CD8-positive, alpha-beta memory T cell (primary cell): ENCODE results near the gene IMPDH1. TPM values are rescaled to one million over a fixed set of nuclear protein-coding genes. Genes with fewer than 3 reads are reported as not detected.
A peak's percentile ranks its signal among the peaks of the same experiment; 100 is the strongest.

Experiments used
- CTCF ChIA-PET: fragments of 350-600 bp; sonication (Branson Sonifier 250); formaldehyde crosslinking; loops from one replicate; lab custom pipeline; 2021; ENCODE audit warnings: antibody characterized with exemption; lab: Charles Lee
- POLR2A ChIA-PET: fragments of 350-600 bp; sonication (Branson Sonifier 250); formaldehyde crosslinking; loops from one replicate; lab custom pipeline; 2021; ENCODE audit warnings: antibody characterized with exemption; lab: Charles Lee
- DNase-seq, 5 donors: peaks; one replicate each; pipeline versions ENCODE4 v3.0.0 to v3.0.0-alpha.2; 2020 to 2022; ENCODE audit warnings: mixed read lengths in 1 of 5
- H3K27ac ChIP-seq: one replicate; pipeline ENCODE4 v1.7.0; 2013; ENCODE audit warnings: low read depth, mild to moderate bottlenecking, low read length, moderate library complexity
- H3K27me3 ChIP-seq: 2 replicates; pipeline ENCODE4 v1.7.0; 2013; ENCODE audit warnings: low read length, mild to moderate bottlenecking; ENCODE audit not compliant: insufficient read depth, poor library complexity, severe bottlenecking
- H3K36me3 ChIP-seq: 2 replicates; pipeline ENCODE4 v1.7.0; 2013; ENCODE audit warnings: mild to moderate bottlenecking, low read length, moderate library complexity; ENCODE audit not compliant: insufficient read depth
- H3K4me1 ChIP-seq: 2 replicates; pipeline ENCODE4 v1.7.0; 2013; ENCODE audit warnings: mild to moderate bottlenecking, low read length, moderate library complexity; ENCODE audit not compliant: insufficient read depth
- H3K4me3 ChIP-seq: 2 replicates; pipeline ENCODE4 v1.7.0; 2013; ENCODE audit warnings: mild to moderate bottlenecking, low read length
- H3K9me3 ChIP-seq: 2 replicates; pipeline ENCODE4 v1.7.0; 2013; ENCODE audit warnings: mild to moderate bottlenecking, low read length
- H3K27ac Mint-ChIP-seq, 8 donors: one replicate each; pipeline ENCODE4 v1.8.0; 2020 to 2021; ENCODE audit warnings: mixed read lengths in 8 of 8, mild to moderate bottlenecking in 6 of 8, inconsistent platforms in 3 of 8, moderate library complexity in 3 of 8
- H3K27me3 Mint-ChIP-seq, 2 donors: one replicate each; pipeline ENCODE4 v1.8.0; 2020 to 2021; ENCODE audit warnings: mixed read lengths in 2 of 2, mild to moderate bottlenecking in 1 of 2, moderate library complexity in 1 of 2
- H3K36me3 Mint-ChIP-seq, 3 donors: one replicate each; pipeline ENCODE4 v1.8.0; 2020 to 2021; ENCODE audit warnings: mixed read lengths in 3 of 3, inconsistent platforms in 1 of 3, mild to moderate bottlenecking in 1 of 3
- H3K4me1 Mint-ChIP-seq, 3 donors: one replicate each; pipeline ENCODE4 v1.8.0; 2020 to 2021; ENCODE audit warnings: mixed read lengths in 3 of 3, inconsistent platforms in 1 of 3, mild to moderate bottlenecking in 1 of 3
- H3K4me3 Mint-ChIP-seq, 7 donors: one replicate each; pipeline ENCODE4 v1.8.0; 2020 to 2021; ENCODE audit warnings: mixed read lengths in 7 of 7, mild to moderate bottlenecking in 6 of 7, moderate library complexity in 4 of 7, inconsistent platforms in 2 of 7
- H3K9me3 Mint-ChIP-seq, 5 donors: one replicate each; pipeline ENCODE4 v1.8.0; 2020 to 2022; ENCODE audit warnings: mixed read lengths in 5 of 5, mild to moderate bottlenecking in 3 of 5, moderate library complexity in 2 of 5, inconsistent platforms in 1 of 5
- polyA plus RNA-seq: library from polyadenylated mRNA; unstranded; fragments of 300-500 nt; fragmentation: Illumina TruSeq; gene quantifications from one replicate; pipeline ENCODE4 v1.2.3, GENCODE V29; 2021
- total RNA-seq, 2 experiments: library from RNA; stranded (reverse); gene quantifications; one replicate each; pipeline ENCODE4 v1.2.3, GENCODE V29; 2021

IMPDH1 gene
- total and polyA plus RNA-seq, 3 experiments from 2014 or later: 48.3 to 70.4 (median 69.1) TPM

DNA sequence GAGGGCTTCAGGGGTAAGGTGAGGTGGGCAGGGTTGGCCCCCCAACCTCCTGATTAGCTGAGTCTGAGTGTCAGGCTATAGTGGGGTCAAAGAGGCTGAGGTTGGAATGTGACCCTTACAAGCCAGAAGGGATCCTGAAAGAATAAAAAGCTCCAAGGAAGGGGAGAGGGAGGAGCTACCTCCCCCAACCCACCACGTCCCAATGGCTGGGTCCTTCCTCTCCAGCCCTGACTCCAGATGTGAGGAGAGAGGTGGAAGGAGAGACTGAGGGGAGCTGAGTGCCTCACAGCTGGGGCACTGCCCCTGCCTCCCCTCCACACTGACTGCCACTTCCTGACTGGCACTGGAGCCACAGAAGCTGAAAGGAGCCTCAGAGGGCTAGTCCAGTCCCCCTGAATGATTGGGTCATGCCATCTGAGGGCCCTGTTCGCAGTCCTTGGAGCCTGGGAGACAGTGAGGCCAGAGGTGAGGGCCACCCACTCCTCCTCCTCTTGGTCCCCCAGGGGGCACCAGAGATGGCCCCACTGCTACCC lies 20.6 kb downstream of the IMPDH1 start:
- no peaks in the 10 kb centered on the region for H3K36me3 ChIP-seq
- DNase-seq: no peak
- Mint-ChIP-seq H3K4me1 (peaks cover 0 to 4% (median 0%) of the 10 kb centered on the region in 3 donors), H3K9me3 (no peaks in the 10 kb centered on the region), H3K27me3 (no peaks in the 10 kb centered on the region), H3K27ac (peak overlapping the region in 2 of 8 donors; percentile 21 to 51), H3K36me3 (peaks cover 0 to 20% (median 0%) of the 10 kb centered on the region in 3 donors), H3K4me3 (no peak overlapping the region)
- CTCF ChIA-PET: interaction anchor here (0.8 to 6.9 kb wide), 8 partner anchors 10 to 681 kb away, joined by 3 to 53 read pairs (median 14); partner anchors contain the start of gene RBM28
- H3K9me3 ChIP-seq: no peaks in the 10 kb centered on the region
- no peak overlapping the region for H3K27ac ChIP-seq
- POLR2A ChIA-PET: no interaction called here
- H3K4me3 ChIP-seq: no peak overlapping the region
- H3K27me3 ChIP-seq: no peaks in the 10 kb centered on the region
- no peaks in the 10 kb centered on the region for H3K4me1 ChIP-seq

DNA sequence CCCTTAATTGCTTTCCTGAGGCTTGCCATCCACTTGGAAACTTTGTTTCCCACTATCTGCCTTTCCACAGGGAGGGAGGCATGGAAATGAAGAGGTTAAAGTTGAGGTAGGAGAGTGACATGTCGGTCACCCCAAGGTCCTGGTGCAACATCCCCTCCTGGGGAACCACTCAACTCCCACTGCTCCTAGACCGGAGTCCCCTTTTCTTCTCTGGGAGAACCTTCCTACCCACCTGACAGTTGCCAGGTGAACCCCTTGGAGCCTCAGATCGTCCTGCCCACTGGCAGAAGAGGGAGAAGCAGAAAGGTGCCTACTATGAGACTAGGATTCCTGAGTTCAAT lies 21.7 kb downstream of the IMPDH1 start:
- ChIA-PET CTCF (interaction anchor here (0.7 to 6.9 kb wide), 18 partner anchors 9 to 73 kb away, joined by 3 to 53 read pairs (median 6); partner anchors contain the start of gene RBM28), POLR2A (no interaction called here)
- H3K27me3 ChIP-seq: no peaks in the 10 kb centered on the region
- Mint-ChIP-seq H3K4me3 (peak overlapping the region in 1 of 7 donors; percentile 36), H3K27me3 (no peaks in the 10 kb centered on the region), H3K9me3 (no peaks in the 10 kb centered on the region), H3K36me3 (peaks cover 0 to 14% (median 0%) of the 10 kb centered on the region in 3 donors), H3K4me1 (peaks cover 0 to 4% (median 0%) of the 10 kb centered on the region in 3 donors), H3K27ac (no peak overlapping the region)
- no peaks in the 10 kb centered on the region for H3K36me3 ChIP-seq
- no peak for DNase-seq
- no peaks in the 10 kb centered on the region for H3K9me3 ChIP-seq
- H3K4me1 ChIP-seq: no peaks in the 10 kb centered on the region
- H3K27ac ChIP-seq: no peak overlapping the region
- H3K4me3 ChIP-seq: no peak overlapping the region

DNA sequence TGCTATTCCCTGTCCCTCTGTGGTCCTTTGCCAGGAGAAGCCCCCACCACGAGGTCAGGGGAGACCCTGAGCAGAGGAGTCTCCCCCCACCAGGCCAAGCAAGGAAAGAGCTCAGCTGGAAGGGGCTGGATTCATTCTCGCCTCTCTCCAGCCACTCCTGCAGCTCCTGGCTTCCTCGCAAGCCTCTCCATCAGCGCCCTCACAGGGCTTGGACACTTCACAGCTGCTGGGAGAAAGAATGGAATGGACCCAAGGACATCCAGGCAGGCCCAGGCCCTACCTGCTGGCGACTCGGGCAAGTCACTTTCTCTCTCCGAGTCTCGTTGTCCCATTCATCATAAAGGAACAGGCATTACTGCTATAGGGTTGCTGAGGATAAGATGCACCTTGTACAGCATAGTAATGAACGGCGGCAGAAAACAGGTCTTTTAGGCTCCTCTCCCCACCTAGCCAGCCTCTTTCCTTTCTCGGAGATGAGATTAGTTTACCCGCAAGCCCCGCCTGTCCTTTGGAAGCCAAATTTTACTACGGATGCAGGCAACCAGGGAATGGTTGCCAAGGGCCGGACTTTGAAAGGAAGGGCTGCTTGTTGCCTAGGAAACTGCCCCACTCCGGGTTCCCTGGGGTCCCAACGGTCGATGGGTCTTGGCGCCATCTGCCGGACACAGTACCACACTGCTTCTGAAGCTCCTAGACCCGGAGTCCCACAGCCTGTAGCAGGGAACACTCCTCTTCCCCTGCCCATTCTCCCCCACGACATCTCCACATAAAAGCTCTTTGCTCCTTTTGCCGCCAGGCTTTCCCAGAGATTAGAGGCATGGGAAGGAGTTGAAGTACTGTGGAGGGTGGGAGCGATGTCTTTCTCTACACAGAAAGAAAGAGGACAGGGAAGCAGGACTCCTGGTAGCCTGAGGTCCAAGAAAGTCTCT lies 22.3 kb downstream of the IMPDH1 start:
- Mint-ChIP-seq H3K4me1 (peaks cover 0 to 4% (median 0%) of the 10 kb centered on the region in 3 donors), H3K36me3 (peaks cover 0 to 9% (median 0%) of the 10 kb centered on the region in 3 donors), H3K27ac (peak overlapping the region in 1 of 8 donors; percentile 24), H3K9me3 (no peaks in the 10 kb centered on the region), H3K27me3 (no peaks in the 10 kb centered on the region), H3K4me3 (no peak overlapping the region)
- H3K27ac ChIP-seq: no peak overlapping the region
- no peaks in the 10 kb centered on the region for H3K36me3 ChIP-seq
- no peak overlapping the region for H3K4me3 ChIP-seq
- no peaks in the 10 kb centered on the region for H3K27me3 ChIP-seq
- DNase-seq: peak; percentile 42 to 69 (median 52)
- no peaks in the 10 kb centered on the region for H3K4me1 ChIP-seq
- ChIA-PET CTCF (interaction anchor here (0.7 to 6.9 kb wide), 20 partner anchors 9 to 679 kb away, joined by 3 to 53 read pairs (median 5); partner anchors contain the start of gene RBM28), POLR2A (no interaction called here)
- H3K9me3 ChIP-seq: no peaks in the 10 kb centered on the region

DNA sequence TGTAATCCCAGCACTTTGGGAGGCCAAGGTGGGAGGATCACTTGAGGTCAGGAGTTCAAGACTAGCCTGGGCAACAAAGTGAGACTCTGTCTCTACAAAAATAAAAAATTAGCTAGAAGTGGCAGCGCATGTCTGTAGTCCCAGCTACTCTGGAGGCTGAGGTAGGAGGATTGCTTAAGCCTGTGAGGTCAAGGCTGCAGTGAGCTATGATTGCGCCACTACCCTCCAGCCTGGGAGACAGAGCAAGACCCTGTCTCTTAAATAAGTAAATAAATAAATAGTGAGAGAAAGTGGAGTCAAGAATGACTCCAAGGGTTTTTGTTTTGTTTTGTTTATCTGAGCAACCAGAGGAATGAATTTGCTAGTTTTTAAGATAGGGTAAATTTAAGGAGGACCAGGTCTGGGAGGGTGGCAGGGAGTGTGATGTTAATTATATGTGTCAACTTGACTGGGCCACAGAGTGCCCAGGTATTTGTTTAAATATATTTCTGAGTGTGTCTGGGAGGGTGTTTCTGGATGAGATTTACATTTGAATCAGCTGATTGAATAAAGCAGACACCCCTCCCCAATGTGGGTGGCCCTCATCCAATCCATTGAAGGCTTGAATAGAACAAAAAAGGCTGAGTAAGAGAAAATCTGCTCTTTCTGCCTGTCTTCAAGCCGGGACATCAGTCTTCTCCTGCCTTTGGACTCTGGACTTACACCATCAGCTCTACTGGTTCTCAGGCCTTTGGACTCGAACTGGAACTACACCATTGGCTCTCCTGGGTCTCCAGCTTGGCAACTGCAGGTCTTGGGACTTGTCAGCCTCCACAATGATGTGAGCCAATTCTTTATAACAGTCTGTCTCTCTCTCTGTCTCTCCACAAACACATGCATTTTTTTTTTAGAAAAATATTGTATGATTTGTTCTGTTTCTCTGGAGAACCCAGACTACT lies 23.5 kb downstream of the IMPDH1 start:
- Histone ChIP-seq H3K36me3 (no peaks in the 10 kb centered on the region), H3K27ac (no peak overlapping the region), H3K9me3 (no peaks in the 10 kb centered on the region), H3K27me3 (no peaks in the 10 kb centered on the region), H3K4me1 (no peaks in the 10 kb centered on the region), H3K4me3 (no peak overlapping the region)
- Mint-ChIP-seq H3K27me3 (no peaks in the 10 kb centered on the region), H3K27ac (no peak overlapping the region), H3K36me3 (peaks cover 0 to 3% (median 0%) of the 10 kb centered on the region in 3 donors), H3K4me1 (peaks cover 0 to 4% (median 0%) of the 10 kb centered on the region in 3 donors), H3K4me3 (no peak overlapping the region), H3K9me3 (no peaks in the 10 kb centered on the region)
- POLR2A ChIA-PET: no interaction called here
- CTCF ChIA-PET: interaction anchor here (1.2 to 6.9 kb wide), 9 partner anchors 8 to 75 kb away, joined by 3 to 53 read pairs (median 13); partner anchors contain the start of gene RBM28
- DNase-seq: no peak

DNA sequence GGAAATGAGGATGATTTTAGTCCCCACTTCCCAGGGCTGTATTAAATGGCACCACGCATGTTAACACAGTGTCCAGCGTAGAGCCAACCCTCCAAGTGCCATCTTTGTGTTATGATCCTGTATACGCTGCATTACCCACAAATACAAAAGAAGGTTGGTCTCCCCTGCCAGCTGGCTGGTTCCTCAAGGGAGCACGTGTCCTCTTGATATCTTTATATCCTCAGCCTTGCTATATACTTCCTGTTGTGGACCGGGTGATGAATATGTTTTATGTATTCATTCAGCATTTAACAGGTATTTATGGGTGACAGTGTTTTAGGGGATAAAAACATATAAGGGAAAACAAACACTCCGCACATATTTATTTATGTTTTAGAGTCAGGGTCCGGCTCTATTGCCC lies 25.1 kb downstream of the IMPDH1 start:
- Mint-ChIP-seq H3K4me1 (peaks cover 0 to 4% (median 0%) of the 10 kb centered on the region in 3 donors), H3K4me3 (no peak overlapping the region), H3K36me3 (no peaks in the 10 kb centered on the region), H3K9me3 (no peaks in the 10 kb centered on the region), H3K27me3 (no peaks in the 10 kb centered on the region), H3K27ac (peak overlapping the region in 1 of 8 donors; percentile 24)
- no peak for DNase-seq
- Histone ChIP-seq H3K27ac (no peak overlapping the region), H3K36me3 (no peaks in the 10 kb centered on the region), H3K4me3 (no peak overlapping the region), H3K9me3 (no peaks in the 10 kb centered on the region), H3K4me1 (no peaks in the 10 kb centered on the region), H3K27me3 (no peaks in the 10 kb centered on the region)
- POLR2A ChIA-PET: no interaction called here
- CTCF ChIA-PET: interaction anchor here (1.2 to 2.5 kb wide), 2 partner anchors 37 to 63 kb away, joined by 3 to 5 read pairs; no protein-coding TSS in a partner anchor

DNA sequence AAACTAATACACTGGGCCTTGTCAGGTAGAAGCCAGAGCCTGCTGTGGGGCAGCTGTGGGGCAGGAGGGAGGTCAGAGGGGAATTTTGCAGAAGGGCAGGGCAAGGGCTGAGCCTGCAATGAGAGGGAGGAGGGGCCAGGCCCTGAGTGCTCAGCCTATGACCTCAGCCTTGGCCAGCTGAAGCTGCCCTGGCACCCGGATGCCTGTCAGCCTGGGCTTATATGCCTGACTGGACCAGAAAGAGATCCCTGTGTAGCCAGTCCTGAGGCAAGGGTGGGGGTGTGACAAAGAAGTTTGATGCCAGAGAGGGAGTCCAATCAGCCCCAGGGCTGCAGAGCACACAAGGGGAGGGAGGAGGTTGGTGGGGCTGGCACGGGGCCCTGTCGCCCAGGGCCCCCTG lies 26.0 kb downstream of the IMPDH1 start:
- DNase-seq: no peak
- no peaks in the 10 kb centered on the region for H3K27me3 ChIP-seq
- no peaks in the 10 kb centered on the region for H3K4me1 ChIP-seq
- ChIA-PET CTCF (interaction anchor here (0.6 to 2.5 kb wide), 4 partner anchors 11 to 866 kb away, joined by 3 to 5 read pairs (median 4); no protein-coding TSS in a partner anchor), POLR2A (interaction anchor here (0.6 kb wide), 1 partner anchor 13 kb away, joined by 4 read pairs; no protein-coding TSS in a partner anchor)
- Mint-ChIP-seq H3K9me3 (no peaks in the 10 kb centered on the region), H3K4me1 (peaks cover 0 to 4% (median 0%) of the 10 kb centered on the region in 3 donors), H3K27me3 (no peaks in the 10 kb centered on the region), H3K27ac (peak overlapping the region in 1 of 8 donors; percentile 12), H3K36me3 (no peaks in the 10 kb centered on the region), H3K4me3 (no peak overlapping the region)
- H3K4me3 ChIP-seq: no peak overlapping the region
- no peaks in the 10 kb centered on the region for H3K36me3 ChIP-seq
- no peaks in the 10 kb centered on the region for H3K9me3 ChIP-seq
- no peak overlapping the region for H3K27ac ChIP-seq

DNA sequence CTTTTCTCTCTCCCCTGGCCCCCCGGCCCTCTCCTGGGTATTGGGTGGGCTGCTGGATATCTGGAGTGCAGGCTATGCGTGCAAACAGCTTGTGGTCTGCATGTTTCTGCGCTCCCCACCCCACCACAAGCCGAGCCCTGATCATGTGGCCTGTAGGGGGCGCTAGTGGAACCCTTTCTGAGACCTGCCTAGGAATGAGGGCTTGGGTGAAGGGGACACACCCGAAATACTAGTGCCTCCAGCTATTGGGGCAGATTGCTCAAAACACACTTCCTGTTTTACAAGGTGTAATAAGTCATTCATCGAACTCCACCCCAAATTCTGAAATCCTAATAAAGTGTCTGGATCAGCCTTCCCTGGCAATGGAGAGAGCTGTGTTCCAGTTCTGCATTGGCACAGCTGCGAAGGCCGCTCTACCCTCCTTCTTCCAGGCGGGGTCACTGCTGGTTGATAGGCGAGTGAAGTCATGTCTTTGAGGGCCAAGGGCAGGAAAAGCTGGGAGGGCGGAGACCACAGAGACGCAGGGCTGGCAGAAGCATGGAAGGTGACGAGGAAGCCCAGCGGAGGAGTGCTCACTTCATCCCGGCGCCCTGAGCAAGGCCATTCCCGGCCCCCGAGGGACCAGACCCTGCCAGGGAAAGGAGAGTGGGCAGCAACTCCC lies 28.5 kb downstream of the IMPDH1 start:
- Histone ChIP-seq H3K4me1 (no peaks in the 10 kb centered on the region), H3K27ac (no peak overlapping the region), H3K4me3 (no peak overlapping the region), H3K9me3 (no peaks in the 10 kb centered on the region), H3K27me3 (no peaks in the 10 kb centered on the region), H3K36me3 (no peaks in the 10 kb centered on the region)
- ChIA-PET POLR2A (no interaction called here), CTCF (interaction anchor here (0.8 to 2.0 kb wide), 4 partner anchors 10 to 34 kb away, joined by 3 to 5 read pairs (median 4); no protein-coding TSS in a partner anchor)
- Mint-ChIP-seq H3K36me3 (no peaks in the 10 kb centered on the region), H3K4me1 (no peaks in the 10 kb centered on the region), H3K27me3 (peaks cover 0 to 2% of the 10 kb centered on the region in 2 donors), H3K9me3 (no peaks in the 10 kb centered on the region), H3K27ac (no peak overlapping the region), H3K4me3 (no peak overlapping the region)
- no peak for DNase-seq
